Spleen (tissue), 11 donors: ENCODE data around the gene ZNF618. TPM values are rescaled to one million over a fixed set of nuclear protein-coding genes. Genes with fewer than 3 reads are reported as not detected.
A peak's percentile ranks its signal among the peaks of the same experiment; 100 is the strongest.

Experiments used
- DNase-seq: peaks from one replicate; pipeline ENCODE4 v3.0.0-alpha.2; 2020
- H3K27ac ChIP-seq, 8 donors: fragments of 200-600 bp; sonication (generic) in 7 of 8; 1 replicate in 4 of 8; 2 replicates in 4 of 8; pipeline versions ENCODE4 v1.5.0 to v1.8.0; 2016 to 2021; ENCODE audit warnings: inconsistent platforms in 4 of 8, mild to moderate bottlenecking in 4 of 8, moderate library complexity in 1 of 8
- H3K27me3 ChIP-seq, 7 donors: fragments of 200-600 bp; sonication (generic) in 6 of 7; replicated peaks in 1 of 7; 1 replicate in 4 of 7; 2 replicates in 3 of 7; pipeline versions ENCODE4 v1.5.0 to v1.8.0; 2016 to 2021; ENCODE audit warnings: inconsistent platforms in 3 of 7, mild to moderate bottlenecking in 1 of 7
- H3K36me3 ChIP-seq, 6 donors: fragments of 200-600 bp; sonication (generic) in 5 of 6; 1 replicate in 4 of 6; 2 replicates in 2 of 6; pipeline versions ENCODE4 v1.5.0 to v1.8.0; 2016 to 2021; ENCODE audit warnings: inconsistent platforms in 2 of 6
- H3K4me1 ChIP-seq, 6 donors: fragments of 200-600 bp; sonication (generic) in 5 of 6; 1 replicate in 3 of 6; 2 replicates in 3 of 6; pipeline versions ENCODE4 v1.5.0 to v1.8.0; 2016 to 2021; ENCODE audit warnings: inconsistent platforms in 3 of 6
- H3K4me3 ChIP-seq, 8 donors: fragments of 200-600 bp; sonication (generic) in 7 of 8; 1 replicate in 4 of 8; 2 replicates in 4 of 8; pipeline versions ENCODE4 v1.5.0 to v1.8.0; 2016 to 2021; ENCODE audit warnings: inconsistent platforms in 4 of 8, mild to moderate bottlenecking in 4 of 8, moderate library complexity in 2 of 8
- H3K9me3 ChIP-seq, 8 donors: fragments of 200-600 bp; sonication (generic) in 7 of 8; 1 replicate in 4 of 8; 2 replicates in 4 of 8; pipeline versions ENCODE4 v1.5.0 to v1.8.0; 2016 to 2021; ENCODE audit warnings: inconsistent platforms in 4 of 8
- CTCF ChIP-seq, 11 experiments: fragments of 200-600 bp in 7 of 11; fragments of 450-650 bp in 4 of 11; sonication (generic) in 4 of 11; IDR thresholded peaks in 8 of 11; conservative IDR thresholded peaks in 3 of 11; 1 replicate in 7 of 11; 2 replicates in 4 of 11; pipeline versions ENCODE4 v1.4.0 to v1.8.0; 2016 to 2021; ENCODE audit warnings: antibody characterized with exemption in 11 of 11, inconsistent platforms in 4 of 11, mild to moderate bottlenecking in 1 of 11
- POLR2A ChIP-seq, 3 donors: fragments of 450-650 bp; IDR thresholded peaks; one replicate each; pipeline ENCODE4 v1.5.1; 2017; ENCODE audit warnings: antibody characterized with exemption in 3 of 3, mild to moderate bottlenecking in 1 of 3
- POLR2AphosphoS5 ChIP-seq, 3 donors: sonication (generic); formaldehyde crosslinking; IDR thresholded peaks; one replicate each; pipeline ENCODE4 v1.5.1; 2017; ENCODE audit warnings: antibody characterized with exemption in 3 of 3
- WGBS, 5 donors: extraction: QIAGEN DNeasy Blood & Tissue Kit in 3 of 5; methylation state at CpG; one replicate each; pipeline versions ENCODE4 v1.1.5 to v1.1.7; 2013 to 2018; 5-methylcytosine and 5-hydroxymethylcytosine counted together
- intact Hi-C: fragments of 100-400 bp; cut with DNase I; formaldehyde crosslinking; loops from one replicate; pipeline ENCODE4 v1.15.0; 2023; ENCODE audit warnings: low total_unique reads
- polyA plus RNA-seq, 3 donors: library from polyadenylated mRNA; stranded (reverse); fragments of 200-250 nt; gene quantifications; one replicate each; pipeline ENCODE4 v1.2.1, GENCODE V29; 2013
- total RNA-seq, 7 donors: library from RNA; depleted of rRNA in 3 of 7; stranded (reverse); fragments of >200 nt in 3 of 7; fragmentation: NEBNext Ultra II Directional in 4 of 7; extraction: Animal tissue kit (Norgen Biotek cat#: 25700) in 4 of 7; gene quantifications; one replicate each; pipeline versions ENCODE4 v1.1.0 to v1.2.1, GENCODE V29; 2016 to 2021
- donor health status: healthy with polysubstance abuse.
- donor health status: DM: no; HTN: no; CAD: no; lungs with moderate emphysema.
- donor health status: DM: no; HTN: no; CAD: no.
- donor health status: Bipolar disorder and iron deficiency.
- donor health status: healthy.
- donor health status: DM: no; HTN: no; CAD: no.
- donor health status: DM: yes; HTN: yes; CAD: no.

ZNF618 gene
- total and polyA plus RNA-seq, 10 donors = 0.58 to 14.8 (median 8.4) TPM

GRCh38 chr9:114070188-114071103 is 194.3 kb downstream of the ZNF618 start:
- H3K9me3 ChIP-seq = no peaks in the 10 kb centered on the region
- intact Hi-C loops = no loop called here
- TF ChIP-seq POLR2A (IDR thresholded peaks at IDR 0.05) = no peak
- no peak for TF ChIP-seq CTCF (IDR thresholded peaks at IDR 0.05 in 8 of 11, conservative IDR thresholded peaks at IDR 0.05 in 3 of 11)
- no peak for TF ChIP-seq POLR2AphosphoS5 (IDR thresholded peaks at IDR 0.05)
- peak; percentile 62 for DNase-seq
- peaks cover 0 to 8% (median 0%) of the 10 kb centered on the region in 7 donors for H3K27me3 ChIP-seq
- no peak overlapping the region for H3K27ac ChIP-seq
- 88 to 96% (median 91%) methylated on average over 13 to 17 of the region's 17 CpGs for WGBS, 5 donors
- H3K4me3 ChIP-seq = no peak overlapping the region
- H3K4me1 ChIP-seq = no peaks in the 10 kb centered on the region
- no peaks in the 10 kb centered on the region for H3K36me3 ChIP-seq

- peak; percentile 61 for DNase-seq
Observed at GRCh38 chr9:114071197-114071795, 195.2 kb downstream of the ZNF618 start.

DNA sequence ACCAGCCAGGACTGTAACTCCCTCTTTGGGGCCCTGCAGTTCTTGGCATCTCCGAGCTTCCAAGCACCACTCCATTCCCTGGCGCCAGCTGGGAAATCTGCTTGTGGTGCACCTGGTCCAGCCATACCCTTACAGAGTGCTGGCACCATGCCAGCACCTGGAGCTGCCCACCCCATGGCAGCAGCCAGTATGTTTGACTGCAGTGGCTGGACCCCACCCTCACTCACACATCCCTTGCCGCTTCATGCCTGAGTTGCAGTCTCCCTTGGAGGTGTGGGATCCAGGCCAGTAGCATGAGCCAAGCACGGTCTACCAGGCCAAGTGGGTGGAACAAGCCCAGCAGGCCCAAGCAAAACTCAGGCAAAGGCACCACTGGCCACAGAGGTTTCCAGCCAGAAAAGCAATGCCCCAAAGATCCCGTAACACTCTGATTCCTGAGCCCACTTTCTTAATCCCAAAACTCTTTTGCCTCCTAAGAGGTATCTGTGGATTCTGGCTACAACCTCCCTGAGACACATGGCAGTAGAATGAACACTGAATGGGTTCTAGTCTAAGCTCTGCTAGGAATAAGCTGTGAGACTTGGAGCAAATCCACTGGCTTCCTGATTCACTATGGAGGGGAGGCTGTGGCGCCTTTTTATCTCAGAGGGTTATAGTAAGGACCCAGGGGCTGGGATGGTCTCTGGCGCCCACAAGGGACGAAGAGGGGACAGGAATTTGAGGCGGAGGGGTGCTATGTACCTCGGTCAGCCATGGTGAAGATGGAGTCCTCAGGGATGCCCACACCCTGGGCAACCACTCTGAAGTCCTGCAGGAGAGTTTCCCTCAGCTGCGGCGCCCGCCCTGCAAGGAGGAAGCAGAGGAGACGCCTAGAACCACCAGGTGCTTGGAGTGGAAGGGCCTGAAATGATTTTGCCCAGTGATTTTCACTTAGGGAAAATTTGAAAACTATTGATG is 196.4 kb downstream of the ZNF618 start:
- Histone ChIP-seq H3K4me3 (no peak overlapping the region), H3K36me3 (no peaks in the 10 kb centered on the region), H3K27me3 (peaks cover 0 to 23% (median 0%) of the 10 kb centered on the region in 7 donors), H3K4me1 (no peaks in the 10 kb centered on the region), H3K27ac (no peak overlapping the region), H3K9me3 (no peaks in the 10 kb centered on the region)
- intact Hi-C loops = no loop called here
- WGBS, 5 donors = 74 to 81% (median 76%) methylated on average over 11 to 14 of the region's 14 CpGs
- DNase-seq = peak; percentile 51
- no peak for TF ChIP-seq CTCF (IDR thresholded peaks at IDR 0.05 in 8 of 11, conservative IDR thresholded peaks at IDR 0.05 in 3 of 11)

More at GRCh38 chr9:114071197-114071795, 195.2 kb downstream of the ZNF618 start:
- peaks cover 0 to 12% (median 0%) of the 10 kb centered on the region in 7 donors for H3K27me3 ChIP-seq
- H3K27ac ChIP-seq = no peak overlapping the region
- TF ChIP-seq POLR2AphosphoS5 (IDR thresholded peaks at IDR 0.05) = no peak
- TF ChIP-seq POLR2A (IDR thresholded peaks at IDR 0.05) = no peak
- TF ChIP-seq CTCF (IDR thresholded peaks at IDR 0.05 in 8 of 11, conservative IDR thresholded peaks at IDR 0.05 in 3 of 11) = no peak
- H3K4me1 ChIP-seq = no peaks in the 10 kb centered on the region
- intact Hi-C loops = no loop called here
- no peak overlapping the region for H3K4me3 ChIP-seq
- 73 to 85% (median 83%) methylated on average over 3 to 7 of the region's 7 CpGs for whole genome bisulfite sequencing, 5 donors
- no peaks in the 10 kb centered on the region for H3K9me3 ChIP-seq
- H3K36me3 ChIP-seq = no peaks in the 10 kb centered on the region
